Naive B cell (primary cell): ENCODE data around the gene PALLD. TPM values are rescaled to one million over a fixed set of nuclear protein-coding genes. Genes with fewer than 3 reads are reported as not detected.

Experiments
- ATAC-seq, 2 donors: fragments of 150-1000 bp; cut with Tn5 transposase; 2 replicates each; pipeline ENCODE4 v1.10.0; 2021; ENCODE audit warnings: low read depth in 2 of 2, mild to moderate bottlenecking in 2 of 2, moderate library complexity in 2 of 2
- DNase-seq: peaks from one replicate; pipeline ENCODE4 v3.0.0; 2022
- H3K27ac Mint-ChIP-seq, 6 donors: one replicate each; pipeline ENCODE4 v1.8.0; 2020 to 2022; ENCODE audit warnings: mild to moderate bottlenecking in 6 of 6, mixed read lengths in 6 of 6, moderate library complexity in 5 of 6, inconsistent platforms in 2 of 6
- H3K27me3 Mint-ChIP-seq, 3 donors: one replicate each; pipeline ENCODE4 v1.8.0; 2021 to 2022; ENCODE audit warnings: mixed read lengths in 3 of 3, mild to moderate bottlenecking in 1 of 3
- H3K36me3 Mint-ChIP-seq, 2 donors: one replicate each; pipeline ENCODE4 v1.8.0; 2020 to 2022; ENCODE audit warnings: mixed read lengths in 2 of 2, inconsistent platforms in 1 of 2, mild to moderate bottlenecking in 1 of 2
- H3K4me1 Mint-ChIP-seq, 3 donors: one replicate each; pipeline ENCODE4 v1.8.0; 2020 to 2022; ENCODE audit warnings: mixed read lengths in 3 of 3, inconsistent platforms in 1 of 3, mild to moderate bottlenecking in 1 of 3, moderate library complexity in 1 of 3
- H3K4me3 Mint-ChIP-seq, 8 donors: one replicate each; pipeline ENCODE4 v1.8.0; 2020 to 2022; ENCODE audit warnings: mild to moderate bottlenecking in 8 of 8, mixed read lengths in 8 of 8, moderate library complexity in 8 of 8, inconsistent platforms in 2 of 8
- H3K9me3 Mint-ChIP-seq, 7 donors: one replicate each; pipeline ENCODE4 v1.8.0; 2020 to 2022; ENCODE audit warnings: mixed read lengths in 7 of 7, mild to moderate bottlenecking in 5 of 7, inconsistent platforms in 2 of 7, moderate library complexity in 1 of 7
- polyA plus RNA-seq, 6 donors: library from polyadenylated mRNA; unstranded; fragments of 300-500 nt; fragmentation: Illumina TruSeq; gene quantifications; one replicate each; pipeline ENCODE4 v1.2.3, GENCODE V29; 2021; ENCODE audit warnings: low read depth in 6 of 6

Gene PALLD
- polyA plus RNA-seq, 6 donors from 2014 or later: 0.58 to 0.83 (median 0.78) TPM; not detected in 2

- Mint-ChIP-seq H3K9me3 (no peaks in the 10 kb centered on the region), H3K36me3 (peaks cover 0 to 4% of the 10 kb centered on the region in 2 donors), H3K27ac (no peak overlapping the region), H3K4me1 (no peaks in the 10 kb centered on the region), H3K27me3 (peaks cover 0 to 2% (median 0%) of the 10 kb centered on the region in 3 donors), H3K4me3 (no peak overlapping the region)
- no peak for ATAC-seq
- no peak for DNase-seq
These were observed 367.1 kb downstream of the PALLD start for GRCh38 chr4:168863719-168864647.

- no peaks in the 10 kb centered on the region for H3K9me3 Mint-ChIP-seq
- no peak overlapping the region for H3K27ac Mint-ChIP-seq
- DNase-seq (no peak), ATAC-seq (no peak)
- no peak overlapping the region for H3K4me3 Mint-ChIP-seq
- H3K4me1 Mint-ChIP-seq: no peaks in the 10 kb centered on the region
- peaks cover 0 to 12% (median 4%) of the 10 kb centered on the region in 3 donors for H3K27me3 Mint-ChIP-seq
- peaks cover 0 to 6% of the 10 kb centered on the region in 2 donors for H3K36me3 Mint-ChIP-seq
These were observed 368.1 kb downstream of the PALLD start for GRCh38 chr4:168864821-168865541.

GRCh38 chr4:168865854-168866253 is 369.0 kb downstream of the PALLD start:
- H3K27me3 Mint-ChIP-seq: peaks cover 0 to 12% (median 4%) of the 10 kb centered on the region in 3 donors
- H3K9me3 Mint-ChIP-seq: no peaks in the 10 kb centered on the region
- ATAC-seq (no peak), DNase-seq (no peak)
- H3K4me1 Mint-ChIP-seq: no peaks in the 10 kb centered on the region
- no peak overlapping the region for H3K4me3 Mint-ChIP-seq
- H3K27ac Mint-ChIP-seq: no peak overlapping the region
- H3K36me3 Mint-ChIP-seq: peaks cover 0 to 6% of the 10 kb centered on the region in 2 donors

GRCh38 chr4:168866635-168867034 is 369.8 kb downstream of the PALLD start:
- Mint-ChIP-seq H3K4me1 (no peaks in the 10 kb centered on the region), H3K36me3 (peaks cover 0 to 6% of the 10 kb centered on the region in 2 donors), H3K9me3 (no peaks in the 10 kb centered on the region), H3K27ac (no peak overlapping the region), H3K4me3 (no peak overlapping the region), H3K27me3 (peaks cover 0 to 12% (median 8%) of the 10 kb centered on the region in 3 donors)
- no peak for ATAC-seq
- no peak for DNase-seq

GRCh38 chr4:168867128-168867527 is 370.3 kb downstream of the PALLD start:
- ATAC-seq: no peak
- peaks cover 0 to 12% (median 8%) of the 10 kb centered on the region in 3 donors for H3K27me3 Mint-ChIP-seq
- H3K4me1 Mint-ChIP-seq: no peaks in the 10 kb centered on the region

GRCh38 chr4:168868044-168868781 is 371.4 kb downstream of the PALLD start:
- ATAC-seq (no peak), DNase-seq (no peak)
- no peaks in the 10 kb centered on the region for H3K9me3 Mint-ChIP-seq
- H3K27ac Mint-ChIP-seq: no peak overlapping the region
- no peak overlapping the region for H3K4me3 Mint-ChIP-seq
- no peaks in the 10 kb centered on the region for H3K4me1 Mint-ChIP-seq
- peaks cover 0 to 12% (median 8%) of the 10 kb centered on the region in 3 donors for H3K27me3 Mint-ChIP-seq
- peaks cover 0 to 6% of the 10 kb centered on the region in 2 donors for H3K36me3 Mint-ChIP-seq

More at GRCh38 chr4:168867128-168867527, 370.3 kb downstream of the PALLD start:
- DNase-seq: no peak
- peaks cover 0 to 6% of the 10 kb centered on the region in 2 donors for H3K36me3 Mint-ChIP-seq
- H3K9me3 Mint-ChIP-seq: no peaks in the 10 kb centered on the region
- no peak overlapping the region for H3K4me3 Mint-ChIP-seq
- no peak overlapping the region for H3K27ac Mint-ChIP-seq

- ATAC-seq (no peak), DNase-seq (no peak)
- H3K27me3 Mint-ChIP-seq: peaks cover 0 to 12% (median 12%) of the 10 kb centered on the region in 3 donors
- H3K4me1 Mint-ChIP-seq: no peaks in the 10 kb centered on the region
- peaks cover 0 to 6% of the 10 kb centered on the region in 2 donors for H3K36me3 Mint-ChIP-seq
- no peaks in the 10 kb centered on the region for H3K9me3 Mint-ChIP-seq
- H3K27ac Mint-ChIP-seq: no peak overlapping the region
- H3K4me3 Mint-ChIP-seq: no peak overlapping the region
These were observed 371.9 kb downstream of the PALLD start for GRCh38 chr4:168868802-168869201.

- H3K27ac Mint-ChIP-seq: no peak overlapping the region
- H3K4me3 Mint-ChIP-seq: no peak overlapping the region
- ATAC-seq (no peak), DNase-seq (no peak)
- H3K27me3 Mint-ChIP-seq: peaks cover 6 to 20% (median 16%) of the 10 kb centered on the region in 3 donors
- H3K4me1 Mint-ChIP-seq: no peaks in the 10 kb centered on the region
- no peaks in the 10 kb centered on the region for H3K9me3 Mint-ChIP-seq
- peaks cover 0 to 6% of the 10 kb centered on the region in 2 donors for H3K36me3 Mint-ChIP-seq
These were observed 373.2 kb downstream of the PALLD start for GRCh38 chr4:168870004-168870403.

GRCh38 chr4:168871632-168872031 is 374.8 kb downstream of the PALLD start:
- peaks cover 13 to 31% (median 29%) of the 10 kb centered on the region in 3 donors for H3K27me3 Mint-ChIP-seq
- no peak overlapping the region for H3K4me3 Mint-ChIP-seq
- no peak overlapping the region for H3K27ac Mint-ChIP-seq
- DNase-seq: no peak
- H3K4me1 Mint-ChIP-seq: no peaks in the 10 kb centered on the region
- no peak for ATAC-seq
- no peaks in the 10 kb centered on the region for H3K9me3 Mint-ChIP-seq
- H3K36me3 Mint-ChIP-seq: peaks cover 0 to 11% of the 10 kb centered on the region in 2 donors

GRCh38 chr4:168874083-168874482 is 377.2 kb downstream of the PALLD start:
- peaks cover 19 to 40% (median 37%) of the 10 kb centered on the region in 3 donors for H3K27me3 Mint-ChIP-seq
- H3K9me3 Mint-ChIP-seq: no peaks in the 10 kb centered on the region
- H3K4me1 Mint-ChIP-seq: peaks cover 7 to 13% (median 11%) of the 10 kb centered on the region in 3 donors
- H3K27ac Mint-ChIP-seq: no peak overlapping the region
- DNase-seq (no peak), ATAC-seq (no peak)
- H3K4me3 Mint-ChIP-seq: no peak overlapping the region
- peaks cover 0 to 11% of the 10 kb centered on the region in 2 donors for H3K36me3 Mint-ChIP-seq

GRCh38 chr4:168876106-168876505 is 379.3 kb downstream of the PALLD start:
- Mint-ChIP-seq H3K4me3 (peak overlapping the region in 4 of 8 donors; percentile 0 to 76 (median 47)), H3K27me3 (peaks cover 19 to 34% (median 28%) of the 10 kb centered on the region in 3 donors), H3K27ac (no peak overlapping the region), H3K36me3 (peaks cover 0 to 6% of the 10 kb centered on the region in 2 donors), H3K4me1 (peaks cover 14 to 25% (median 23%) of the 10 kb centered on the region in 3 donors), H3K9me3 (no peaks in the 10 kb centered on the region)
- DNase-seq (no peak), ATAC-seq (no peak)

- peak overlapping the region; percentile 69 to 95 (median 88) for H3K4me3 Mint-ChIP-seq
- H3K27ac Mint-ChIP-seq: peak overlapping the region in 3 of 6 donors; percentile 9 to 70 (median 56)
- ATAC-seq (peak; percentile 35 to 38), DNase-seq (peak; percentile 22)
- peaks cover 19 to 33% (median 28%) of the 10 kb centered on the region in 3 donors for H3K27me3 Mint-ChIP-seq
- no peaks in the 10 kb centered on the region for H3K9me3 Mint-ChIP-seq
- H3K36me3 Mint-ChIP-seq: peaks cover 0 to 6% of the 10 kb centered on the region in 2 donors
- H3K4me1 Mint-ChIP-seq: peaks cover 20 to 33% (median 28%) of the 10 kb centered on the region in 3 donors
These were observed 380.9 kb downstream of the PALLD start for GRCh38 chr4:168877511-168878491.
